ENCODE measurements around the gene CBX4.
A peak's percentile ranks its signal among the peaks of the same experiment; 100 is the strongest.

DNA sequence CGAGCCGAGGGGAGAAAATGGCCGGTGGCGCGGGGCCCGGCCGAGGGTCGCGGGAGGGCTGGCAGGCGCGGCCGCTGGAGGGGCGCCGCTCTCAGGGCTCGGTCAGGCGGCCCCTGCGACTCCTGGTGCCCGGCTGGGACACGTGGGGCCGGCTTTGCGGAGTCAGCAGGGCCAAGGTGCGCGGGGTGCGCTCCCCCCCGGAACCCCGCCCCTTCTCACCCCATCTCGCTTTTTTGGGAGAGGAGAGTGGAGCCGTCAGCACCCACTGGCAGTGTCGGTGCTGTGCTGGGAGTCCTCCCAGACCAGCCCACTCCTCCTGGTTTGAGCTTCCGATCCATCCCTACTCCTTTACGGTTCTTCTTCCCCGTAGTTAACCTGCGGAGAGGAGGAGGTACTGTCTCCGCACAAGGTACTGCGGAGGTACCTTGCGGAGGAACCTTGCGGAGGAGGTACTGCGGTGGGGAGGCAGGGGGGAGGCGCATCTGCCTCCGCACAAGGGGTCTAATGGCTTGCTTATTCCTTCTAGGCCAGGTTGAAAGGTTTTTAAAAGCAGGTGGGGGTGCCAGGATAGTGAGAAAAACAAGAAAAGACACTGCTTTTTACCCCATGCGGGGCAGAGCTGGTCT lies 23.3 kb downstream of the CBX4 start:
- TF ChIP-seq, protein P1, sequence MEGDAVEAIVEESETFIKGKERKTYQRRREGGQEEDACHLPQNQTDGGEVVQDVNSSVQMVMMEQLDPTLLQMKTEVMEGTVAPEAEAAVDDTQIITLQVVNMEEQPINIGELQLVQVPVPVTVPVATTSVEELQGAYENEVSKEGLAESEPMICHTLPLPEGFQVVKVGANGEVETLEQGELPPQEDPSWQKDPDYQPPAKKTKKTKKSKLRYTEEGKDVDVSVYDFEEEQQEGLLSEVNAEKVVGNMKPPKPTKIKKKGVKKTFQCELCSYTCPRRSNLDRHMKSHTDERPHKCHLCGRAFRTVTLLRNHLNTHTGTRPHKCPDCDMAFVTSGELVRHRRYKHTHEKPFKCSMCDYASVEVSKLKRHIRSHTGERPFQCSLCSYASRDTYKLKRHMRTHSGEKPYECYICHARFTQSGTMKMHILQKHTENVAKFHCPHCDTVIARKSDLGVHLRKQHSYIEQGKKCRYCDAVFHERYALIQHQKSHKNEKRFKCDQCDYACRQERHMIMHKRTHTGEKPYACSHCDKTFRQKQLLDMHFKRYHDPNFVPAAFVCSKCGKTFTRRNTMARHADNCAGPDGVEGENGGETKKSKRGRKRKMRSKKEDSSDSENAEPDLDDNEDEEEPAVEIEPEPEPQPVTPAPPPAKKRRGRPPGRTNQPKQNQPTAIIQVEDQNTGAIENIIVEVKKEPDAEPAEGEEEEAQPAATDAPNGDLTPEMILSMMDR (optimal IDR thresholded peaks at IDR 0.05 in 1 of 3, IDR thresholded peaks at IDR 0.05 in 1 of 3, conservative IDR thresholded peaks at IDR 0.05 in 1 of 3; ENCODE audit: extremely low read depth in 1 of 3, insufficient read depth in 2 of 3, low read length in 3 of 3): no peak
- peak; percentile 41 for TF ChIP-seq EZH2 (IDR thresholded peaks at IDR 0.05; ENCODE audit: low read length)

Data from keratinocyte (primary cell).